Measurements from ENCODE around the gene TRIP11. TPM values are rescaled to one million over a fixed set of nuclear protein-coding genes. Genes with fewer than 3 reads are reported as not detected.

The TRIP11 gene
- total RNA-seq, 1 experiment from 2014 or later = 37.3 TPM

GRCh38 chr14:91977884-91978283 lies 62.0 kb downstream of the TRIP11 start:
- Histone ChIP-seq H3K27ac (ENCODE audit: low read length) (no peak overlapping the region), H3K4me1 (ENCODE audit: control insufficient read depth, insufficient read depth, low read length) (no peaks in the 10 kb centered on the region), H3K4me3 (ENCODE audit: low read depth in 2 of 2, low read length in 2 of 2) (no peak overlapping the region), H3K9me3 (ENCODE audit: control insufficient read depth, insufficient read depth, low read depth, low read length) (no peaks in the 10 kb centered on the region), H3K36me3 (ENCODE audit: control insufficient read depth, insufficient read depth, low read length) (peaks cover 7% of the 10 kb centered on the region), H3K27me3 (ENCODE audit: control insufficient read depth, insufficient read depth, low read length) (no peaks in the 10 kb centered on the region)
- CTCF ChIA-PET = no interaction called here
- ATAC-seq = no peak
- intact Hi-C loops (cut with micrococcal nuclease; ENCODE audit: unreplicated experiment) = no loop called here
- BruUV-seq (replicated peaks) = no TSS peak
- POLR2A ChIA-PET = no interaction called here
- in situ Hi-C loops (cut with HindIII; ENCODE audit: low pct_unique_long_range_greater_than_20kb, low sequenced_read_pairs) = no loop called here
- TF ChIP-seq TCF7L2 (IDR thresholded peaks at IDR 0.05; ENCODE audit: low read depth, low read length) (no peak), REST (IDR thresholded peaks at IDR 0.05; ENCODE audit: insufficient read depth in 1 of 2, low read depth in 2 of 2, low read length in 1 of 2) (no peak), SIN3A (IDR thresholded peaks at IDR 0.05; ENCODE audit: borderline replicate concordance, insufficient read depth, low read depth, low read length) (no peak), CTCF (IDR thresholded peaks at IDR 0.05) (no peak), POLR2AphosphoS5 (IDR thresholded peaks at IDR 0.05; ENCODE audit: low read depth, low read length) (no peak)
- no peak for DNase-seq (ENCODE audit: low read depth, low spot score)

- ChIA-PET CTCF (no interaction called here), POLR2A (interaction anchor here (0.7 kb wide), 1 partner anchor 74 kb away, joined by 3 read pairs; no protein-coding TSS in a partner anchor)
- Histone ChIP-seq H3K9me3 (ENCODE audit: control insufficient read depth, insufficient read depth, low read depth, low read length) (no peaks in the 10 kb centered on the region), H3K27me3 (ENCODE audit: control insufficient read depth, insufficient read depth, low read length) (no peaks in the 10 kb centered on the region), H3K27ac (ENCODE audit: low read length) (no peak overlapping the region), H3K36me3 (ENCODE audit: control insufficient read depth, insufficient read depth, low read length) (peaks cover 10% of the 10 kb centered on the region), H3K4me1 (ENCODE audit: control insufficient read depth, insufficient read depth, low read length) (no peaks in the 10 kb centered on the region), H3K4me3 (ENCODE audit: low read depth in 2 of 2, low read length in 2 of 2) (no peak overlapping the region)
- DNase-seq (ENCODE audit: low read depth, low spot score) (no peak), ATAC-seq (no peak)
- intact Hi-C loops (cut with micrococcal nuclease; ENCODE audit: unreplicated experiment) = no loop called here
- in situ Hi-C loops (cut with HindIII; ENCODE audit: low pct_unique_long_range_greater_than_20kb, low sequenced_read_pairs) = no loop called here
- no peak for TF ChIP-seq CTCF (IDR thresholded peaks at IDR 0.05)
- TF ChIP-seq SIN3A (IDR thresholded peaks at IDR 0.05; ENCODE audit: borderline replicate concordance, insufficient read depth, low read depth, low read length) = no peak
- no peak for TF ChIP-seq TCF7L2 (IDR thresholded peaks at IDR 0.05; ENCODE audit: low read depth, low read length)
- no peak for TF ChIP-seq POLR2AphosphoS5 (IDR thresholded peaks at IDR 0.05; ENCODE audit: low read depth, low read length)
- TF ChIP-seq REST (IDR thresholded peaks at IDR 0.05; ENCODE audit: insufficient read depth in 1 of 2, low read depth in 2 of 2, low read length in 1 of 2) = no peak
- no TSS peak for BruUV-seq (replicated peaks)
Observed at GRCh38 chr14:91975763-91976162, 64.1 kb downstream of the TRIP11 start.

Measured in Panc1 (cell line).